Middle frontal gyrus (tissue), 1 donor: ENCODE measurements around the gene ZNF202.
"Not testable (repeated sequence)": the region's sequence is repeated elsewhere in the genome, so short reads cannot be mapped to it uniquely, and the experiment has no call there.

Source experiments
- DNase-seq: peaks from one replicate; pipeline ENCODE4 v3.0.0-alpha.2; 2015; ENCODE audit warnings: low spot score; ENCODE audit errors: extremely low spot score

ZNF202 gene

GRCh38 chr11:123742031-123742723 lies 717 bp upstream of the ZNF202 start:
- DNase-seq, result no peak

- DNase-seq, result no peak
Observed at GRCh38 chr11:123740787-123741158, 687 bp downstream of the ZNF202 start.

DNA sequence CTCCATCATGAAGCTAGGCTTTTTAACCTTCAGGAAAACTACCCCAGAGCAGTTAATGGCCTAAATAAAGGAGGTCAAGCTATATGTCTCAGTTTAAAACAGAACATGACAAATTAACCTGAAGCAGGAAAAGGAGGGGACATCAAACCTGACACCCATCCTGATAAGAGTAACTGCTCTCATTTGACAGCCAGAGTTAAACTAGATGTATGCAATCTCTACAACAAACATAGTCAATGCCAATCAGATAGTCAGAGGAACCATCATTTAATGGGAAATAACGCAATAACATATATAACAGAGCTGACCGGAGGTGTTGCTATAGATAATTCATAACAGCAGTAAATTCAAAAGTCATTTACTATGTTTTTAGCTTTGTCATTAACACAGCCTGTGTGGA lies 3.1 kb downstream of the ZNF202 start:
- no peak for DNase-seq

GRCh38 chr11:123736769-123737168 lies 4.7 kb downstream of the ZNF202 start:
- DNase-seq, result no peak

GRCh38 chr11:123729602-123730001 lies 11.9 kb downstream of the ZNF202 start:
- DNase-seq, result no peak

- DNase-seq, result no peak
Observed at GRCh38 chr11:123725995-123726655, 15.3 kb downstream of the ZNF202 start.

DNA sequence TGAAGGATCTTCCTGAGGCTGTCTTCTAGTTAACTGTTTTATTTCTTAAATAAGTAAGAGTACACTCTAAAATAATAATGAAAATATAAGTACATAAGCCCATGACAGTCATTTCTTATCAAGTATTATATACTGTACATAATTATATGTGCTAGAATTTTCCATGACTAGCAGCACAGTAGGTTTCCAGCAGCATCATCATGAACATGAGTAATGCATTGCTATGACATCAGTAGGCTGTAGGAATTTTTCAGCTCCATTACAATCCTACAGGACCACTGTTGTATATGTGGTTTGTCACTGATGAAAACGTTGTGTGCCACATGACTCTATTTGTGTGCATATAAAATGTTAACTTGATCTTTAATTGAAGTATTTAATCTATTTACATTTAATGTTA lies 22.0 kb downstream of the ZNF202 start:
- DNase-seq, result no peak

- DNase-seq, result no peak
Observed at GRCh38 chr11:123718469-123718868, 23.0 kb downstream of the ZNF202 start.

GRCh38 chr11:123718063-123718462 lies 23.4 kb downstream of the ZNF202 start:
- no peak for DNase-seq

- not testable (repeated sequence) for DNase-seq
Observed at GRCh38 chr11:123712627-123713026, 28.8 kb downstream of the ZNF202 start.

- DNase-seq, result peak; percentile 50
Observed at GRCh38 chr11:123707606-123708205, 33.8 kb downstream of the ZNF202 start.

DNA sequence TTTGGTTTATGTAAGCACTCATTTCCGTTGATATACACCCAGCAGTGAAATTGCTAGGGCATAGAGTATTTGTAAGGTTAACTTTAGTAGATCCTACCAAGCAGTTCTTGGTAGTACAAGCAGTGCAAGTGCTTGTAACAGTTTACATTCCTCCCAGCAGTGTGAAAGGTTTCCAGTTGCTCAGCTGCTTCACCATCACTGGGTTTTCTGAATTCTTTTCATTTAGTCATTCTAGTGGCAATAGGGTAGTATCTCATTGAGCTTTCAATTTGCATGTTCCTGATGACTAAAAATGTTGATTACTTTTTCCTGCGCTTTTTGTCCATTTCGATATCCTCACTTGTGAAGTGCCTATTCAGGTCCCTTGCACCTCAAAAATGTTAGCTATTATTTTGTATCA lies 34.3 kb downstream of the ZNF202 start:
- no peak for DNase-seq

DNA sequence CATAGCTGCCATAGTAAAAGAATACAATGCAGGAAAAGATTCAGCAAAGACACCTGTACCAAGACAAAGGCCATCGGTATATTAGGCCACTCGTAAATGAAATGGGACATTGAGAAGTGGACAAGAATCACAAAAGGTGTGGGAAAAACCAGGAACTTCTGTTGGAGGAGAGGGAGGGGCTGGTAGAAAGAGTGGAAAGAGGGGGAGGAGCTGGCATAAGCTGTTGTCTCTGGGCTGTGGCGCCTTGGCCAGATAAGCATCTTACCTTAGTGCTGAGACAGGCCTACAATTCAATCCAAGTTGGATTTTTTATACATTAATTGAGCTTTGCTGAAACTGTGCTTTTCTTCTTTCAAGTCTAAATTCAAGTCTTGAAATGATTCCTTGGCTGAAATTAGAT lies 37.1 kb downstream of the ZNF202 start:
- no peak for DNase-seq

- no peak for DNase-seq
Observed at GRCh38 chr11:123702696-123703095, 38.8 kb downstream of the ZNF202 start.

DNA sequence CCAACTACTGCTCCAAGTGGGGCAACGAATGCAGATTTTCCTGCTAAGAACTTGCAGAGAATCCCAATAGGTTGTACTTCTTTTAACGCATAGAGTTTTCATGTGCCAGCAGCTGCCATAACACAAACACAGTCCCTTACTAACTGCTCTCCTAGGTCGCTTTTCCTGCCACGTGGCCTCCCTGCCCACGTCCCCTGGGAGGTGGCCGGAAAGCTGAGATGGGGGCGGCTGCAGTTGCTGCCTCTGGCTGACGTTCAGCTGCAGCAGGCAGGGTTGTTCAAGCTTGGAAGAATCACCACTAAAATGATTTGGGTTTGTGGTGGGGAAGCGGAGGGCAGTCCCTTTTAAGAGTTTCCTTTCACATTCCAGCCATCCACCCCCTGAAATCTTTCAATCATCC lies 39.3 kb downstream of the ZNF202 start:
- no peak for DNase-seq

DNA sequence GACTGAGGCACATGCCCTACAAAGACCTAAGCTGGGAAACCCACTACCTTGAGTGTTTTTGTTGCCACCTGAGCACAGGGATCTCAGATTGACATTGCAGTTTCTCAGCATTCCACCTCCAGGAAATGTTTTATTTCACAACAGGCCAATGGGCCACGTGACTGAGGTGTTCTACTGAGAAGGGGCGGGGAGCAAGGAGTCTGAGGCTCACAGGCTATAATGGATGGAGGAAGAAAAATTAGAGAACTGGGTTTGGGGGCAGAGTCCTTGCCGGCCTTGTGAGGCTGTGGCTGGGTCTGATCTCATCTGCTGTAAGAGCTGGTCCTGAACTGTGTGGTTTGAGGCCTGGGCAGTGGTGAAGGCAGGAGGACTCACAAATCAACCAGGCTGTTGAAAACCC lies 40.7 kb downstream of the ZNF202 start:
- no peak for DNase-seq

GRCh38 chr11:123698546-123699127 lies 42.8 kb downstream of the ZNF202 start:
- DNase-seq, result no peak

- DNase-seq, result no peak
Observed at GRCh38 chr11:123696183-123696582, 45.3 kb downstream of the ZNF202 start.

- DNase-seq, result no peak
Observed at GRCh38 chr11:123695231-123695630, 46.2 kb downstream of the ZNF202 start.

GRCh38 chr11:123694551-123694950 lies 46.9 kb downstream of the ZNF202 start:
- DNase-seq, result no peak

- DNase-seq, result no peak
Observed at GRCh38 chr11:123692961-123693360, 48.5 kb downstream of the ZNF202 start.

- DNase-seq, result peak; percentile 43
Observed at GRCh38 chr11:123690485-123690884, 51.0 kb downstream of the ZNF202 start.
